NCI-H128 (cell line): ENCODE measurements around the gene NBPF1.
"Not testable (repeated sequence)": the region's sequence is repeated elsewhere in the genome, so short reads cannot be mapped to it uniquely, and the experiment has no call there.

Experiments used
- DNase-seq: peaks from one replicate; lab custom pipeline; 2025; ENCODE audit not compliant: unreplicated experiment; lab: John Stamatoyannopoulos, UW

Gene NBPF1

GRCh38 chr1:16518913-16519254 lies 94.5 kb downstream of the NBPF1 start:
- not testable (repeated sequence) for DNase-seq

DNA sequence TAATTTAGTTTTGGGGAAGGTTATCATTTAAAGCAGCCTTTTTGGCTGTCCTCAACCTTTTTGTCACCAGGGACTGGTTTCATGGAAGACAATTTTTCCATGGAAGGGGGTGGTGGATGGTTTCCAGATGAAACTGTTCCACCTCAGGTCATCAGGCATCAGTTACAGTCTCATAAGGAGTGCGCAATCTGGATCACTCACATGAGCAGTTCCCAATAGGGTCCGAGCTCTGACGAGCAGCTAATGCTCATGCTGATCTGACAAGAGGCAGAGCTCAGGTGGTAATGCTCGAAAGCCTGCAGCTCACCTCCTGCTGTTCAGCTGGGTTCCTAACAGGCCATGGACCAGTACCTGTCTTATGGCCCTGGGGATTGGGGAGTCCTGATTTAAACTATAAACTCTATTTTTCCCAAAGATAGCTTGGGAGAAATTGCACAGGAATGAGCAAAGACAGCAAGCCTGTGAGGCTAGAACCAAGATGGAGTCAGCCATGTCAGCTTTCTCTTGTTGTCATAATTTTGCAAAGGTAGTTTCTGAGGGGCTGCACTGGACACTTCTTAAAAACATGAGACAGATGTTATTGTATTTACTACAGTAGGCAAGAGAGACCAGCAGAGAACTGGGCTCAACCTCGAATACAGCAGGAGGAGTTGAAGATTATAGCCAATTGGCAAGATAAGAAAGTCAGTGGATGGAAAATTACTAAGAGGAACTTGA lies 96.5 kb downstream of the NBPF1 start:
- not testable (repeated sequence) for DNase-seq

DNA sequence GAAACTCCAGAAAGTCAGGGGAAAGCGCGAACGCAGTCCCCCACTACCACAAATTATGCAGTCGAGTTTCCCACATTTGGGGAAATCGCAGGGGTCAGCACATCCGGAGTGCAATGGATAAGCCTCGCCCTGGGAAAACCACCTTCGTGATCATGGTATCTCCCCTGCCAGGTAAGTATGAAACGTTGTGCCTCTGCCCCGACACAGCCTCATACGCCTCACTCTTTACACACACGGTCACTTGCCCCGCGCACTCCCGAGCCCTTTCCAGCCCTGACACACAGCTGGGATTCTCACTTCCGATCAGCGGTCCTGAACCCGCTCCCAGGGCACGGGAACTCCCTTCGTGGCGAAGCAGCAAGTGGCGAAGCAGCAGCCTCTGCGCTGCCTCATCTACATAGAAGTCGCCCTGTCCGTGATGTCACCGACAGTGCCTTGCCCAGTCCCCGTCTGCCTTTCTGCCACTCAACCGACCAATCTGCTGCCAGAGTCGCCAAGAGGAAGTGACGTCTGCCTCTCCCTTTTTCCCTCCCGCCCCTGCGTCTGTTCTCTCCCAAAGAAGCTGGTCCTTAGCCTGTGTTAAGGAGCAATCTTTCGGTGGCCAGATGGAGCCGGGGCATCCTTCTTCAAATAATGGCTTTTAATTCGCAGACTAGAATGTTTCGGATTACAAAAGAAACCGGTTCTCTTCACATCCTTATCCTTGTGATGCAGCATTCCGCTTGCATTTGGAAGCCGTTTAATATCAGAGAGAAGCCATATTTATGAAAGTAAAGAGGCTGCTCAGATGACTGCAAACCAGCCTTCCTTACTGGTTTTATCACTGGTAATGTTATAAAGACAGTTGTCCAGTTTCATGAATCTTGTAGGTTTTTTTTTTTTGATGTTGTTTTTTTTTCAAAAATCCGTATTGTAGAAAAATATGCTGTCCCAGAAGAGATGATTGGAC lies 99.0 kb downstream of the NBPF1 start, which contains the start of gene RNU1-1:
TSS of gene RNU1-1 (minus strand) at position 179 of the 949 bp plus-strand sequence.
- DNase-seq, result peak; percentile 73

GRCh38 chr1:16513412-16514106 lies 99.8 kb downstream of the NBPF1 start:
- peak; percentile 46 for DNase-seq

GRCh38 chr1:16512624-16513411 lies 100.5 kb downstream of the NBPF1 start:
- not testable (repeated sequence) for DNase-seq
